ENCODE measurements around the gene IL6ST.

The IL6ST gene

GRCh38 chr5:55918087-55919035 lies 76.4 kb downstream of the IL6ST start:
- no peak for DNase-seq

- DNase-seq = no peak
Measured at GRCh38 chr5:55917402-55918086, 77.2 kb downstream of the IL6ST start.

DNA sequence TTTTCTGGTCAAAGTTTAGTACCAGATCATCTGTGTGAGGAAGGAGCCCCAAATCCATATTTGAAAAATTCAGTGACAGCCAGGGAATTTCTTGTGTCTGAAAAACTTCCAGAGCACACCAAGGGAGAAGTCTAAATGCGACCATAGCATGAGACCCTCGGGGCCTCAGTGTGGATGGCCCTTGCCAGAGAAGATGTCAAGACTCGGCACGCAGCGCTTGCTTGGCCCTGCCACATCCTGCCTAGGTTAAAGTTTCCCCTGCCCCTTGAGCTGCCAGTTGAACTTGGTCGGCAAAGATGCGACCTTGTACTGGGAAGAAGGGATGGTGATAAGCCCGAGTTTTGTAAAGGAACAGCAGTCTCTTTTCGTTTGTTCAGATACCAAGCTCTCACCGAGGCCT lies 77.8 kb downstream of the IL6ST start:
- no peak for DNase-seq

GRCh38 chr5:55915783-55916182 lies 79.0 kb downstream of the IL6ST start:
- no peak for DNase-seq

DNA sequence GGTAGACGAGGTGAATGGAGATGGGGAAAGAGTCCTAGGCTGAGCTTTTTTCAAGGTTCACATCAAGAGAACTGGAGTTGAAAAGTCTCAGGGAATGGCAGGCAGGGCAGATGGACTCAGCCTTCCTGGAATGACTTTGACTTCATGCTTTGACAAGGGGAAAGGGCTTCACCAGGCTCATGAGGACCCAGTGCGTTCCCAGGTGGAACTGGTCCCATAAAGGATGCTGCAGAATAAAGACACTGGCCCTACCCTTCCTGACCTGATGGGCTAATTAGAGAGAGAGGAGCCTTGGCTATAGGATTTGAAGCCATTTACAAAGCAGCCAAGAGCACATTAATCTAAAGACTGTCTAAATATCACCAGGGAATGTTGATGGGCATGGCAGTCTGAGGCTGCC lies 79.8 kb downstream of the IL6ST start:
- no peak for DNase-seq

GRCh38 chr5:55913466-55914413 lies 81.0 kb downstream of the IL6ST start:
- no peak for DNase-seq

DNA sequence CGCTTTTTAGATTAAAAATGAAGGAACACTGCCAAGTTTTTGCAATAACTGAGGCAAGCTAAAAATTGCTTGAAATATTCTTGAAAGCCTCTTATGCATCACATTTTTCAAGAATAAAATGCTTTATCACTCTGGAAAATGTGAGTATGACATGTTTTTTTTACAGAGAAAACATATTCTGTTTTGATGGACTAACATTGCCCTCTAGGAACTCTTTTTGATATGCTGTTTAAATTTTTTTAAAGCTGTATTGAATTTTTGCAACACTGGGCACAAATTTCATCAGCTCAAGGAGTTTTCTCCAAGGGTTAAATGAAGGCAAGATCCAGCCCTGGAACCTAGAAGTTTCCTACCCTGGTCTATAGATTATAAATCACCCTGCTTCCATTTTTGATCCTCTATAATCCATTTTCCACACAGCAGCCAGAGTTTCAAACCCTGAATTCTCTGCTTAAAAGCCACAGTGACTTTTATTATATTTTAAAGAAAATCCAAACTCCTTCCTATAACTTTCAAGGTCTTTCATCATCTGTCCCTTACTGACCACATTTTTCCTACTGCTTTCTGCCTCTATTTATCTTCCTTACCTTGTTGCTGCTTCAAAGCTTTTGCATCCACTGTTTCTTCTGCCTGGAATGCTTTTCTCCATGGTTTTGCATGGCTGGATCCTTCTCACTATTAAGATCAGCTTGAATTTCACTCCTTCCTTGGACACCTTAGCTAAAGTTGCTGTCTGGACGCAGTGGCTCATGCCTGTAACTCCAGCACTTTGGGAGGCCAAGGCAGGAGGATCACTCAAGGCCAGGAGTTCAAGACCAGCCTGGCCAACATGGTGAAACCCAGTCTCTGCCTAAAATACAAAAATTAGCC lies 82.7 kb downstream of the IL6ST start:
- DNase-seq = no peak

- no peak for DNase-seq
Measured at GRCh38 chr5:55908804-55909203, 86.0 kb downstream of the IL6ST start.

- no peak for DNase-seq
Measured at GRCh38 chr5:55907927-55908326, 86.8 kb downstream of the IL6ST start.

GRCh38 chr5:55905251-55905650 lies 89.5 kb downstream of the IL6ST start:
- no peak for DNase-seq

GRCh38 chr5:55904152-55904551 lies 90.6 kb downstream of the IL6ST start:
- DNase-seq = no peak

DNA sequence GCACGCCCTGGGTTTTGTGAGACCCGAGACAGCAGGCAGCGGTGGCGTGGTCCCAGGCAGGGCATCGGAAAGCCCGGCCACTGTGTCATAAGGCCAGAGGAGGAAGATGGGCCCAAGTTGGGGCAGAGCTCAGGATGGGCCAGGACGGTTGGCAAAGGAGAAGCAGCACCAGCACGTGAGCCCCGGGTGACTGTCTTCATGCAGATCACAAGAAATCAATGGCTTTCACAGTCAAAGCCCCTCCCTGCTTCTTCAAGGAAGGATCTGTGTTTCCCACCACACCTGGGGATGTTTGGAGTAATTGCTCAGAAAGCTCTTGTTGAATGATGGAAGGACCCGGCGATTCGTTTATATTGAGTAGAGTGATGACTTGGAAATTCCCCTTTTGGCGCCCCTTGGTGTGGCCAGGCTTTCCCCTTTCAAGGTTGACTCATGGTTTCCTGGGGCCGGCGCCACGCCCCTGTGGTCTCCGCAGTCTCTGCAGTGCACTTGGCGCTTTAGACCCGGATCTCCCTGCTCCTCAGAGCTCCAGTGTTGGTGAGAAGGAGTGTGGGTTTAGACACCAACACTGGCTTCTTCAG lies 91.6 kb downstream of the IL6ST start:
- peak; percentile 87 for DNase-seq

GRCh38 chr5:55902696-55903095 lies 92.1 kb downstream of the IL6ST start:
- no peak for DNase-seq

- no peak for DNase-seq
Measured at GRCh38 chr5:55900776-55901175, 94.0 kb downstream of the IL6ST start.

GRCh38 chr5:55900068-55900467 lies 94.7 kb downstream of the IL6ST start:
- DNase-seq = peak; percentile 39

DNA sequence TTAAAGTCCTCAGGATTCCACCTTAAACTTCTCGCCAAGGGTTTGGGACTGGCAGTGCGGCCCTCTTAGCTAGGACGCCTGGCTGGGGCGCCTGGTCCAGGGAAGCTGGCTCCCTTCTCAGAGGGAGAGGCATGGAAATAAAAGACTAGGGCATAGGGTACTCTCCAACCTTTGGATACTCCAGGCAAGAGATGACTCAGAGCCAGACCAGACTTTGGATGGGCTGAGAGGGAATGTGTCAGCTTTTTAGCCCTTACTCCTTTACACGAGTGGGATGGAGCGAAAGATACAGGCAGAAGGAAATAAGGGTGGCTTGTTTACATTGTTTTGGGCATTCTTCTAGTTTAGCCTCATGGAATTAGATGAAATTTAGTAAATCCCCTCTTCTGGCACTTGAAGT lies 95.4 kb downstream of the IL6ST start:
- no peak for DNase-seq

DNA sequence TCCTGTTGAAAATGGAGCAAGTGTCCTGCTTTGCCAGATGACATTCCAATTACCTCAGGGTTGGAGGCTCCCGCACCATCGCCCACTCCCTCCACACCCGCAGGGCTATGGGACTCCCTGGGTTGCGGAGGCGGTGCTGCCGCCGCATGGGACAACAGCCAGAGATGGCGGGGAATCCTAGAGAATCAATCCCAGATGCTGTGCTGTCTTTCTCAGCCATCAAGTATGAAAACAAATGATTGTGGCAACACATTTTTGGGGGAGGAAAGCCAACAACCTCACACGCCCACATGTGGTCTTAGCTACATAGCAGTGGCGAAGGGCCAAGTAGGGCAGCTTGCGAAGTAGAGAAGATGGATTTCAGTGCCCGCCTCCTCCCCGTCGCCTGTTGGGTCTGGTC lies 96.9 kb downstream of the IL6ST start:
- peak; percentile 13 for DNase-seq

DNA sequence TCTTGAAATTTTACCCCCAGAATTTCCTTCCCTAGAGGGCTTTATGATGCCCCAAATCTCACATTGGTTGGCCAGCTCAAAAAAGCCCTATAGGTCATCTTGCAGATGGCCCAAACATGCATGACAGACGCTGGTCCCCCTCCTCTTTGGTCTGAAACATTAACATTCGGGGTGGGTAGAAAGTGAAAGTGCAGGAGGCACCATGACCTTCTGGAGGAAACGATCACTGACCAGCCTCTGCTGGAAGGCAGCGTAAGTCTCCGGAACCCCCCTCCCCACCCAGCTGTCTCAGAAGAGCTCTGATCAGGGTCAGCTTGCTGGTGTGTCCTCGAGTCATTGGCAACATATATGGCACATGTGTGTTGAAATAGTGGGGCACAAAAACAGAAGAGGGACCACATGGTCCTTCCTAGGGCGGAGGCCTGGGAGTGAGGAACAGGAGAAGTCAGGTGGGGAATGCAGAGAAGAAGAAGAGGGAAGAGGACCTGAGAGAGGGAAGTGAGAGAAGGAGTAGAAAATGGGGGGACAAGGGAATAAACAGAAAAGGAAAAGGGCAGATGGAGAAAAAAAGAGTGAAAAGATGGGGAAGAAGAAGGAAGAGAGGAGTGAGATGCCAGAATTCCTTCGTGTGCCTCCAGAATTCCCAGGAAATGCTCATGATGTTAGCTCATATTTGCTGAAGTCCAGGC lies 97.4 kb downstream of the IL6ST start:
- no peak for DNase-seq

- no peak for DNase-seq
Measured at GRCh38 chr5:55896663-55897062, 98.1 kb downstream of the IL6ST start.

GRCh38 chr5:55896238-55896637 lies 98.5 kb downstream of the IL6ST start:
- DNase-seq = no peak

- no peak for DNase-seq
Measured at GRCh38 chr5:55895346-55895745, 99.4 kb downstream of the IL6ST start.

All from activated CD4-positive, alpha-beta T cell treated with anti-CD3 and anti-CD28 coated beads, Interleukin-2, amount 50 U/mL, for 16 hours (primary cell).